Measurements from ENCODE around the gene CH25H. TPM values are rescaled to one million over a fixed set of nuclear protein-coding genes. Genes with fewer than 3 reads are reported as not detected.
"Not testable (repeated sequence)": the region's sequence is repeated elsewhere in the genome, so short reads cannot be mapped to it uniquely, and the experiment has no call there.

The CH25H gene
- total RNA-seq, 6 donors from 2014 or later, result 3.4 to 12.0 (median 6.8) TPM

GRCh38 chr10:89173075-89173474 is 34.0 kb downstream of the CH25H start:
- Histone ChIP-seq H3K27me3 (no peaks in the 10 kb centered on the region), H3K9me3 (no peaks in the 10 kb centered on the region), H3K27ac (no peak overlapping the region), H3K36me3 (no peaks in the 10 kb centered on the region), H3K4me1 (no peaks in the 10 kb centered on the region), H3K4me3 (no peak overlapping the region)
- DNase-seq, result no peak
- no peak for ATAC-seq (ENCODE audit: low FRiP score in 2 of 2)
- TF ChIP-seq POLR2AphosphoS5 (IDR thresholded peaks at IDR 0.05) (no peak), POLR2A (IDR thresholded peaks at IDR 0.05) (no peak), CTCF (IDR thresholded peaks at IDR 0.05) (no peak), EP300 (IDR thresholded peaks at IDR 0.05) (no peak)

GRCh38 chr10:89171996-89172395 is 35.1 kb downstream of the CH25H start:
- ATAC-seq (ENCODE audit: low FRiP score in 2 of 2), result no peak
- Histone ChIP-seq H3K4me1 (no peaks in the 10 kb centered on the region), H3K4me3 (no peak overlapping the region), H3K36me3 (no peaks in the 10 kb centered on the region), H3K9me3 (no peaks in the 10 kb centered on the region), H3K27ac (no peak overlapping the region), H3K27me3 (no peaks in the 10 kb centered on the region)
- no peak for TF ChIP-seq POLR2AphosphoS5 (IDR thresholded peaks at IDR 0.05)
- TF ChIP-seq EP300 (IDR thresholded peaks at IDR 0.05), result no peak
- TF ChIP-seq CTCF (IDR thresholded peaks at IDR 0.05), result no peak
- TF ChIP-seq POLR2A (IDR thresholded peaks at IDR 0.05), result no peak
- 93% methylated on average over 4 of the region's 4 CpGs for WGBS, 2 donors
- DNase-seq, result no peak

- DNase-seq (no peak), ATAC-seq (ENCODE audit: low FRiP score in 2 of 2) (no peak)
- no peak overlapping the region for H3K27ac ChIP-seq
- TF ChIP-seq POLR2A (IDR thresholded peaks at IDR 0.05) (no peak), POLR2AphosphoS5 (IDR thresholded peaks at IDR 0.05) (no peak), CTCF (IDR thresholded peaks at IDR 0.05) (no peak), EP300 (IDR thresholded peaks at IDR 0.05) (no peak)
- H3K9me3 ChIP-seq, result no peaks in the 10 kb centered on the region
- no peaks in the 10 kb centered on the region for H3K36me3 ChIP-seq
- H3K27me3 ChIP-seq, result no peaks in the 10 kb centered on the region
- no peaks in the 10 kb centered on the region for H3K4me1 ChIP-seq
- no peak overlapping the region for H3K4me3 ChIP-seq
- 94% methylated on average over 2 of the region's 2 CpGs for WGBS, 2 donors
These were observed 35.7 kb downstream of the CH25H start for GRCh38 chr10:89171263-89171872.

GRCh38 chr10:89168354-89168900 is 38.7 kb downstream of the CH25H start:
- WGBS, 2 donors, result 79 to 80% methylated on average over 9 of the region's 9 CpGs
- not testable (repeated sequence) for H3K4me1 ChIP-seq; H3K9me3 ChIP-seq; H3K27me3 ChIP-seq; H3K27ac ChIP-seq; H3K36me3 ChIP-seq; DNase-seq; ATAC-seq (ENCODE audit: low FRiP score in 2 of 2); H3K4me3 ChIP-seq

GRCh38 chr10:89167915-89168314 is 39.2 kb downstream of the CH25H start:
- H3K4me1 ChIP-seq, result peaks cover 0 to 6% (median 2%) of the 10 kb centered on the region in 4 donors
- no peaks in the 10 kb centered on the region for H3K27me3 ChIP-seq
- ATAC-seq (ENCODE audit: low FRiP score in 2 of 2) (no peak), DNase-seq (no peak)
- no peaks in the 10 kb centered on the region for H3K36me3 ChIP-seq
- H3K9me3 ChIP-seq, result no peaks in the 10 kb centered on the region
- H3K4me3 ChIP-seq, result no peak overlapping the region
- TF ChIP-seq CTCF (IDR thresholded peaks at IDR 0.05) (no peak), POLR2A (IDR thresholded peaks at IDR 0.05) (no peak), EP300 (IDR thresholded peaks at IDR 0.05) (no peak), POLR2AphosphoS5 (IDR thresholded peaks at IDR 0.05) (no peak)
- no peak overlapping the region for H3K27ac ChIP-seq
